GM23338 (cell line): Measurements from ENCODE around the gene CRAMP1. TPM values are rescaled to one million over a fixed set of nuclear protein-coding genes. Genes with fewer than 3 reads are reported as not detected.
"Not testable (repeated sequence)": the region's sequence is repeated elsewhere in the genome, so short reads cannot be mapped to it uniquely, and the experiment has no call there.

Source experiments
- ATAC-seq: fragments of 200-7000 bp; cut with Tn5 transposase; 3 replicates; pipeline ENCODE4 v1.9.1; 2020
- DNase-seq: peaks from one replicate; pipeline ENCODE4 v3.0.0-alpha.2; 2015; ENCODE audit warnings: low spot score
- H2AFZ ChIP-seq: fragments of 200-600 bp; sonication (generic); 2 replicates; pipeline ENCODE4 v1.8.0; 2016; ENCODE audit warnings: antibody characterized with exemption, mild to moderate bottlenecking, moderate library complexity
- H3F3A ChIP-seq: fragments of 200-600 bp; sonication (generic); replicated peaks from 2 replicates; pipeline ENCODE4 v1.8.0; 2017; ENCODE audit warnings: antibody characterized with exemption, mixed run types, low read depth
- H3K27ac ChIP-seq: fragments of 200-600 bp; sonication (generic); 2 replicates; pipeline ENCODE4 v1.6.1; 2016; ENCODE audit warnings: low read depth
- H3K27me3 ChIP-seq: fragments of 200-600 bp; sonication (generic); 2 replicates; pipeline ENCODE4 v1.8.0; 2016; ENCODE audit warnings: mild to moderate bottlenecking, mixed run types, moderate library complexity; ENCODE audit not compliant: insufficient read depth
- H3K36me3 ChIP-seq: fragments of 200-600 bp; sonication (generic); 2 replicates; pipeline ENCODE4 v1.8.0; 2016; ENCODE audit warnings: mild to moderate bottlenecking; ENCODE audit not compliant: insufficient read depth
- H3K4me1 ChIP-seq: fragments of 200-600 bp; sonication (generic); 2 replicates; pipeline ENCODE4 v1.8.0; 2016; ENCODE audit warnings: mild to moderate bottlenecking, moderate library complexity; ENCODE audit not compliant: insufficient read depth
- H3K4me2 ChIP-seq: fragments of 200-600 bp; sonication (generic); 2 replicates; pipeline ENCODE4 v1.7.1; 2017; ENCODE audit warnings: mixed run types
- H3K4me3 ChIP-seq: fragments of 200-600 bp; sonication (generic); 2 replicates; pipeline ENCODE4 v1.6.1; 2016; ENCODE audit warnings: mixed run types
- H3K79me2 ChIP-seq: fragments of 200-600 bp; sonication (generic); replicated peaks from 2 replicates; pipeline ENCODE4 v1.8.0; 2017; ENCODE audit warnings: mild to moderate bottlenecking; ENCODE audit not compliant: insufficient read depth
- H3K9me2 ChIP-seq: fragments of 200-600 bp; sonication (generic); 2 replicates; pipeline ENCODE4 v1.8.0; 2017; ENCODE audit not compliant: insufficient read depth
- H4K20me1 ChIP-seq: fragments of 200-600 bp; sonication (generic); replicated peaks from 2 replicates; pipeline ENCODE4 v1.8.0; 2017; ENCODE audit warnings: mild to moderate bottlenecking; ENCODE audit not compliant: insufficient read depth
- H3K27ac Mint-ChIP-seq: 2 replicates; pipeline ENCODE4 v1.8.0; 2020; ENCODE audit warnings: inconsistent platforms, mild to moderate bottlenecking, moderate library complexity, mixed read lengths
- H3K27me3 Mint-ChIP-seq: 3 replicates; pipeline ENCODE4 v1.8.0; 2022; ENCODE audit warnings: low read depth, mild to moderate bottlenecking, moderate library complexity, mixed read lengths, inconsistent platforms; ENCODE audit not compliant: insufficient read depth, poor library complexity
- H3K36me3 Mint-ChIP-seq: 3 replicates; pipeline ENCODE4 v1.8.0; 2021; ENCODE audit warnings: low read depth, mild to moderate bottlenecking, inconsistent platforms, moderate library complexity, mixed read lengths
- H3K4me1 Mint-ChIP-seq: 3 replicates; pipeline ENCODE4 v1.8.0; 2020; ENCODE audit warnings: mild to moderate bottlenecking, inconsistent platforms, mixed read lengths
- H3K4me3 Mint-ChIP-seq: 3 replicates; pipeline ENCODE4 v1.8.0; 2021; ENCODE audit warnings: moderate library complexity, mild to moderate bottlenecking, inconsistent platforms, mixed read lengths
- H3K9me3 Mint-ChIP-seq: 3 replicates; pipeline ENCODE4 v1.8.0; 2020; ENCODE audit warnings: moderate library complexity, mild to moderate bottlenecking, inconsistent platforms, mixed read lengths
- CREB1 ChIP-seq: fragments of 250-450 bp; sonication (Bioruptor Pico); IDR thresholded peaks from 2 replicates; pipeline ENCODE4 v1.5.0; 2020; ENCODE audit warnings: low read depth, mild to moderate bottlenecking, moderate library complexity
- CTCF ChIP-seq, 2 experiments: fragments of 200-600 bp in 1 of 2; sonication (generic) in 1 of 2; conservative IDR thresholded peaks; 2 replicates each; pipeline versions ENCODE4 v1.5.1 to v1.6.1; 2016 to 2017; ENCODE audit warnings: antibody characterized with exemption in 2 of 2, low read depth in 2 of 2, mild to moderate bottlenecking in 2 of 2, moderate library complexity in 1 of 2
- EZH2 ChIP-seq: fragments of 200-600 bp; sonication (generic); IDR thresholded peaks from one replicate; pipeline ENCODE4 v1.8.0; 2017; ENCODE audit warnings: antibody characterized with exemption, mild to moderate bottlenecking, low read depth; ENCODE audit not compliant: unreplicated experiment
- JUNB ChIP-seq: IDR thresholded peaks from one replicate; pipeline ENCODE4 v1.6.1; 2016; ENCODE audit warnings: antibody characterized with exemption; ENCODE audit not compliant: unreplicated experiment
- NANOG ChIP-seq: IDR thresholded peaks from 2 replicates; pipeline ENCODE4 v1.6.1; 2016; ENCODE audit warnings: antibody characterized with exemption, borderline replicate concordance
- REST ChIP-seq: IDR thresholded peaks from one replicate; pipeline ENCODE4 v1.6.1; 2018; ENCODE audit warnings: antibody characterized with exemption; ENCODE audit not compliant: unreplicated experiment
- ZNF462 ChIP-seq: fragments of 250-450 bp; sonication (Bioruptor Pico); IDR thresholded peaks from 2 replicates; pipeline ENCODE4 v1.5.0; 2020; ENCODE audit warnings: mild to moderate bottlenecking, moderate library complexity
- polyA plus RNA-seq: library from polyadenylated mRNA; unstranded; fragments of >200 nt; fragmentation: Nextera tagmentation; extraction: Ambion mirVana; gene quantifications from 2 replicates; pipeline ENCODE4 v1.2.1, GENCODE V29; 2016
- total RNA-seq: library from RNA; depleted of rRNA; stranded (reverse); fragments of >200 nt; shearing (Covaris generic); gene quantifications from 2 replicates; pipeline ENCODE4 v1.2.3, GENCODE V29; 2014

CRAMP1 gene
- total and polyA plus RNA-seq, 2 experiments from 2014 or later: 3.4 to 16.7 TPM

GRCh38 chr16:1592446-1592845, 19.7 kb upstream of the CRAMP1 start (continued):
- TF ChIP-seq ZNF462 (CRISPR knock-in tag) (no peak), NANOG (no peak), JUNB (no peak), CTCF (conservative IDR thresholded peaks at IDR 0.05; ENCODE audit: low read depth in 2 of 2) (no peak), CREB1 (CRISPR knock-in tag) (no peak), EZH2 (no peak), REST (no peak)

- not testable (repeated sequence) for H3K36me3 ChIP-seq, H3F3A ChIP-seq, H3K4me3 Mint-ChIP-seq, H3K27me3 Mint-ChIP-seq, H3K27me3 ChIP-seq, H3K4me2 ChIP-seq, H3K27ac ChIP-seq, H3K79me2 ChIP-seq, H3K4me1 Mint-ChIP-seq, H2AFZ ChIP-seq, H3K4me3 ChIP-seq, H3K9me2 ChIP-seq, DNase-seq, H3K27ac Mint-ChIP-seq, H4K20me1 ChIP-seq, ATAC-seq, H3K4me1 ChIP-seq
- Mint-ChIP-seq H3K9me3 (peaks cover 21% of the 10 kb centered on the region), H3K36me3 (peaks cover 30% of the 10 kb centered on the region)
These were observed 16.6 kb upstream of the CRAMP1 start for GRCh38 chr16:1595511-1595910.
